Endothelial cell of umbilical vein (primary cell): ENCODE measurements around the gene SPTSSA. TPM values are rescaled to one million over a fixed set of nuclear protein-coding genes. Genes with fewer than 3 reads are reported as not detected.

Experiments
- BruUV-seq: library from RNA; stranded (reverse); fragments of 400-500 nt; replicated peaks from 2 replicates; lab custom pipeline; 2021; lab: Mats Ljungman, UMichigan
- CTCF ChIA-PET: fragments of 300-600, 350-600 bp; sonication (Branson Sonifier 250); formaldehyde crosslinking; loops from one replicate; lab custom pipeline; 2021; ENCODE audit warnings: antibody characterized with exemption, inconsistent platforms; lab: Charles Lee
- POLR2A ChIA-PET: fragments of 300-600, 350-600 bp; sonication (Branson Sonifier 250); formaldehyde crosslinking; loops from one replicate; lab custom pipeline; 2021; ENCODE audit warnings: antibody characterized with exemption, inconsistent platforms; lab: Charles Lee
- DNase-seq: peaks from one replicate; pipeline ENCODE4 v3.0.0-alpha.2; 2011; ENCODE audit warnings: low read depth, low spot score
- FAIRE-seq: peaks from 2 replicates; lab custom pipeline; 2011; peaks lifted over from hg19 to GRCh38; lab: Jason Lieb, UNC
- H2AFZ ChIP-seq: 2 replicates; pipeline ENCODE4 v1.6.0; 2012; ENCODE audit warnings: low read depth, low read length, control low read depth, inconsistent platforms
- H3K27ac ChIP-seq: 2 replicates; pipeline ENCODE4 v1.5.1; 2011; ENCODE audit warnings: low read depth, mild to moderate bottlenecking, control low read depth, low read length, moderate library complexity; ENCODE audit not compliant: insufficient read depth
- H3K27me3 ChIP-seq, 2 experiments: 2 replicates each; pipeline versions ENCODE4 v1.6.0 to v1.6.1; 2011; ENCODE audit warnings: low read length in 2 of 2, mixed read lengths in 1 of 2; ENCODE audit not compliant: control insufficient read depth in 2 of 2, insufficient read depth in 2 of 2
- H3K36me3 ChIP-seq, 2 experiments: 2 replicates in 1 of 2; 3 replicates in 1 of 2; pipeline ENCODE4 v1.5.1; 2011; ENCODE audit warnings: low read length in 2 of 2, mild to moderate bottlenecking in 1 of 2, moderate library complexity in 1 of 2; ENCODE audit not compliant: control insufficient read depth in 2 of 2, insufficient read depth in 2 of 2; ENCODE audit errors: extremely low read depth in 1 of 2
- H3K4me1 ChIP-seq: 3 replicates; pipeline ENCODE4 v1.5.1; 2011; ENCODE audit warnings: mild to moderate bottlenecking, low read length; ENCODE audit not compliant: control insufficient read depth, insufficient read depth; ENCODE audit errors: extremely low read depth
- H3K4me2 ChIP-seq: 2 replicates; pipeline ENCODE4 v1.6.1; 2011; ENCODE audit warnings: low read length, control low read depth, mixed read lengths; ENCODE audit not compliant: insufficient read depth
- H3K4me3 ChIP-seq, 3 experiments: fragments of 200-600 bp in 1 of 3; sonication (generic), shearing (Covaris generic) in 1 of 3; replicated peaks in 1 of 3; 2 replicates each; pipeline ENCODE4 v1.5.1; 2011 to 2016; ENCODE audit warnings: control low read depth in 3 of 3, low read length in 3 of 3, mild to moderate bottlenecking in 2 of 3, inconsistent platforms in 1 of 3, low read depth in 1 of 3, moderate library complexity in 1 of 3; ENCODE audit not compliant: insufficient read depth in 1 of 3
- H3K79me2 ChIP-seq: 2 replicates; pipeline ENCODE4 v1.6.0; 2012; ENCODE audit warnings: low read length, inconsistent platforms; ENCODE audit not compliant: control insufficient read depth, insufficient read depth
- H3K9ac ChIP-seq: replicated peaks from 2 replicates; pipeline ENCODE3; 2011; ENCODE audit warnings: low read length, control low read depth; ENCODE audit not compliant: insufficient read depth; ENCODE audit errors: extremely low read depth
- H3K9me1 ChIP-seq: replicated peaks from 3 replicates; pipeline ENCODE4 v1.6.0; 2011; ENCODE audit warnings: mild to moderate bottlenecking, low read length; ENCODE audit not compliant: control insufficient read depth, insufficient read depth; ENCODE audit errors: extremely low read depth
- H3K9me3 ChIP-seq: replicated peaks from 2 replicates; pipeline ENCODE4 v1.5.1; 2012; ENCODE audit warnings: low read length, inconsistent platforms; ENCODE audit not compliant: control insufficient read depth, insufficient read depth
- H4K20me1 ChIP-seq: replicated peaks from 2 replicates; pipeline ENCODE3; 2011; ENCODE audit warnings: mild to moderate bottlenecking, low read length; ENCODE audit not compliant: control insufficient read depth, insufficient read depth; ENCODE audit errors: extremely low read depth
- FOS ChIP-seq: IDR thresholded peaks from 2 replicates; pipeline ENCODE4 v1.6.1; 2011; ENCODE audit warnings: mild to moderate bottlenecking, low read length, moderate library complexity, borderline replicate concordance; ENCODE audit not compliant: insufficient read depth
- GATA2 ChIP-seq: IDR thresholded peaks from 2 replicates; pipeline ENCODE4 v1.7.0; 2011; ENCODE audit warnings: low read depth, mild to moderate bottlenecking, moderate library complexity, mixed read lengths, low read length; ENCODE audit not compliant: insufficient read length, insufficient read depth
- JUN ChIP-seq: IDR thresholded peaks from 2 replicates; pipeline ENCODE4 v1.6.1; 2011; ENCODE audit warnings: borderline replicate concordance, low read depth; ENCODE audit not compliant: insufficient read length, insufficient read depth
- POLR2A ChIP-seq: IDR thresholded peaks from 2 replicates; pipeline ENCODE4 v1.6.1; 2012; ENCODE audit warnings: low read depth, mild to moderate bottlenecking, control low read depth, low read length
- POLR2AphosphoS5 ChIP-seq: IDR thresholded peaks from 2 replicates; pipeline ENCODE4 v1.6.1; 2012; ENCODE audit warnings: low read depth, mild to moderate bottlenecking, control low read depth, low read length, moderate library complexity; ENCODE audit not compliant: insufficient read depth
- dilution Hi-C: fragments of 300-500 bp; cut with MboI; formaldehyde crosslinking; loops from one replicate; pipeline ENCODE4 v1.15.0; 2019; ENCODE audit warnings: low sequenced_read_pairs; ENCODE audit not compliant: extremely low pct_ligation_motif_present
- intact Hi-C: fragments of 100-400 bp; cut with micrococcal nuclease; formaldehyde crosslinking; loops from one replicate; pipeline ENCODE4 v1.10.0; 2022
- polyA plus RNA-seq, 4 experiments: library from polyadenylated mRNA; depleted of rRNA in 3 of 4; stranded (reverse) in 3 of 4; unstranded in 1 of 4; fragments of >200 nt; gene quantifications; 2 replicates each; pipeline versions ENCODE4 v1.2.1 to v1.2.3, GENCODE V29; 2011 to 2012; ENCODE audit warnings: missing spikeins in 1 of 4
- total RNA-seq: library from RNA; stranded (reverse); gene quantifications from 2 replicates; pipeline ENCODE4 v1.2.3, GENCODE V29; 2021

SPTSSA gene
- total and polyA plus RNA-seq, 2 donors (not counting 3 experiments of a cell fraction or from before 2014, with no cell fraction given) = 21.3 to 24.3 TPM

- Histone ChIP-seq H4K20me1 (no peaks in the 10 kb centered on the region), H3K4me1 (peaks cover 10% of the 10 kb centered on the region), H3K4me2 (peak overlapping the region; percentile 34), H3K79me2 (no peaks in the 10 kb centered on the region), H3K9me1 (no peaks in the 10 kb centered on the region), H3K27me3 (no peaks in the 10 kb centered on the region), H3K27ac (peak overlapping the region; percentile 34), H2AFZ (peak overlapping the region; percentile 86), H3K9me3 (no peaks in the 10 kb centered on the region), H3K9ac (peak overlapping the region; percentile 23), H3K4me3 (no peak overlapping the region), H3K36me3 (no peaks in the 10 kb centered on the region)
- no TSS peak for BruUV-seq
- dilution Hi-C loops (no loop called here), intact Hi-C loops (loop anchor here (1.0 kb wide), 1 partner anchor 35 kb away; the partner anchor contains the start of gene SPTSSA)
- ChIA-PET POLR2A (interaction anchor here (1.3 kb wide), 1 partner anchor 34 kb away, joined by 3 read pairs; the partner anchor contains the start of gene SPTSSA), CTCF (interaction anchor here (0.9 to 1.8 kb wide), 7 partner anchors 25 to 174 kb away, joined by 3 to 11 read pairs (median 4); partner anchors contain the start of gene SPTSSA)
- DNase-seq (peak; percentile 64), FAIRE-seq (peak; percentile 97)
- no peak for TF ChIP-seq POLR2A
- peak; percentile 48 for TF ChIP-seq JUN
- no peak for TF ChIP-seq GATA2
- TF ChIP-seq FOS = peak; percentile 69
- TF ChIP-seq POLR2AphosphoS5 = peak; percentile 52
These were observed 34.9 kb upstream of the SPTSSA start for GRCh38 chr14:34496679-34497513.
